GM12878 (cell line): Measurements from ENCODE around the gene ST6GAL2. TPM values are rescaled to one million over a fixed set of nuclear protein-coding genes. Genes with fewer than 3 reads are reported as not detected.

Experiments
- GATAD2B ChIP-seq: fragments of 450-650 bp; conservative IDR thresholded peaks from 2 replicates; pipeline ENCODE4 v1.6.1; 2017; ENCODE audit warnings: low read depth, mild to moderate bottlenecking, moderate library complexity
- SPI1 ChIP-seq: IDR thresholded peaks from 2 replicates; pipeline ENCODE4 v1.6.1; 2011; ENCODE audit warnings: low read depth, mild to moderate bottlenecking, low read length, moderate library complexity, borderline replicate concordance; ENCODE audit not compliant: insufficient read depth
- WRNIP1 ChIP-seq: IDR thresholded peaks from 2 replicates; pipeline ENCODE4 v1.6.1; 2011; ENCODE audit warnings: low read depth, low read length, improper control_type of control experiment, borderline replicate concordance
- polyA plus RNA-seq, 11 experiments: library from polyadenylated mRNA; depleted of rRNA in 4 of 11; unstranded in 6 of 11; stranded (reverse) in 5 of 11; fragments of >200 nt; fragmentation: Nextera tagmentation in 4 of 11; fragmentation: Illumina TruSeq in 1 of 11; extraction: Ambion mirVana in 4 of 11; extraction: Trizol in 1 of 11; gene quantifications; 1 replicate in 1 of 11; 2 replicates in 10 of 11; pipeline versions ENCODE4 v1.2.1 to v1.2.3, GENCODE V29; 2011 to 2016; ENCODE audit warnings: inconsistent platforms in 2 of 11, missing spikeins in 2 of 11, low read depth in 1 of 11
- total RNA-seq, 4 experiments: library from RNA; depleted of rRNA in 3 of 4; stranded (reverse); fragments of >200 nt in 3 of 4; fragmentation: Illumina TruSeq in 1 of 4; extraction: Trizol in 1 of 4; gene quantifications; 2 replicates each; pipeline versions ENCODE4 v1.2.1 to v1.2.3, GENCODE V29; 2013 to 2021

Gene ST6GAL2
- total and polyA plus RNA-seq, 10 of the 15 experiments (the other 5 are each of a cell fraction or from before 2014, with no cell fraction given) = not detected

- TF ChIP-seq WRNIP1 (no peak), SPI1 (no peak), GATAD2B (no peak)
- TF ChIP-seq, all 136 proteins: peak for 0
These were observed 127.0 kb downstream of the ST6GAL2 start (continued) for GRCh38 chr2:106758901-106759497.
